ENCODE results near the gene DMD. TPM values are rescaled to one million over a fixed set of nuclear protein-coding genes. Genes with fewer than 3 reads are reported as not detected.

DMD gene
- total and polyA plus RNA-seq, 2 experiments from 2014 or later, result 1.5 to 2.0 TPM

DNA sequence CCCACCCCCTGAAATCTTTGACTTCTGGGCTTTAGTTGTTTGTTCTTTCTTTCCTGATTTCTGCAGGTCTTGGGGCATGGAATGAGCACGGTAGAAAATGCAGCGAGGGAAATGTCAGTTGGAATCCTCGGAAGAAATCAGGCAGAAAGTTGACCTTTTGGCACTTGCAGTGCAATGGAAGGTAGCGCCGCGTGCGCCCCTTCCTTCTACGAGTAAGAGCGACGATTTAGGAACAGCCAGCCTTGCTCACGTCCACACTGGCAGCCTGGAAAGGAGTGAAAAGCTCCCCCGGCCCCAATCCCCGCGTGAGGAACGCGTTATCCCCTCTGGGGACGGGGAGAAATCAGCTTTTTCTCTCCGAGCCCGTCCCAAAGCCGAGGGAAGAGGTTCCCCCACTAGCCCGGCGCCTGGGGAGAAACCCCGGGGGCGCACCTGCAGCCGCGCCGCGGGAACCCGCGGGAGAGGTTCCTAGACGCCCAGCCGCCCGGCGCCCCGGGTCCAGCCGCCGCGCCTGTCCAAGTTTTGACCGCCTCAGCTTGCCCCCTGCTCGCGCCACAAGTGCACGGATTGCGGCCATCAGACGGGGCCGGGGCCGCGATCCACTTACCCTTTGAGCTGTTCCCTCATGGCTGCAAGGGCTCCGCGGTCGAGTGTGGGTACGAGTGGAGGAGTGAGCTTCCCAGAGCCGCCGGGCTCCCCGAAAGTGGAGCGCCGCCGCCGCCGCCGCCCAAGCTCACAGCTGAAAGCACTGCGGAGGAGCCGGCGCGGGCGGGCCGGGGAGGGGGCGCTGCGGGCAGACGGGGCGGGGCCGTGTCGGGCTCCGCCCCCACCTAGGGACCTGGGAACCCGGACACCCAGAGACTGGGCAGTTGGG is 1944.9 kb downstream of the DMD start:
- Histone ChIP-seq H3F3A (ENCODE audit: insufficient read depth) (no peaks in the 10 kb centered on the region), H3K9me3 (ENCODE audit: low read depth) (no peaks in the 10 kb centered on the region), H3K4me1 (ENCODE audit: insufficient read depth) (no peaks in the 10 kb centered on the region), H3K9ac (peak overlapping the region; percentile 44), H4K20me1 (ENCODE audit: insufficient read depth) (no peaks in the 10 kb centered on the region), H3K36me3 (ENCODE audit: low read depth) (no peaks in the 10 kb centered on the region), H3K9me2 (ENCODE audit: insufficient read depth) (no peaks in the 10 kb centered on the region), H3K4me3 (peak overlapping the region; percentile 73), H3K4me2 (ENCODE audit: unreplicated experiment) (peak overlapping the region; percentile 71), H3K27ac (no peak overlapping the region), H3K27me3 (replicated peaks; ENCODE audit: insufficient read depth) (no peaks in the 10 kb centered on the region), H3K79me2 (ENCODE audit: insufficient read depth) (no peaks in the 10 kb centered on the region), H2AFZ (peak overlapping the region; percentile 82)
- peak; percentile 44 for DNase-seq
- TF ChIP-seq EZH2 (IDR thresholded peaks at IDR 0.05; ENCODE audit: insufficient read depth, poor library complexity, severe bottlenecking), result no peak
- no peak for TF ChIP-seq EZH2phosphoT487 (IDR thresholded peaks at IDR 0.05; ENCODE audit: insufficient read depth, low read depth)
- in situ Hi-C loops (cut with MboI), result no loop called here
- WGBS, 2 experiments (ENCODE audit: low coverage in 1 of 2, low lambda C conversion rate in 2 of 2, missing lambda C conversion rate in 2 of 2), result 1 to 2% methylated on average over 25 to 37 of the region's 74 CpGs

- Histone ChIP-seq H3K27me3 (replicated peaks; ENCODE audit: insufficient read depth) (no peaks in the 10 kb centered on the region), H2AFZ (no peak overlapping the region), H3F3A (ENCODE audit: insufficient read depth) (no peaks in the 10 kb centered on the region), H3K4me2 (ENCODE audit: unreplicated experiment) (no peak overlapping the region), H3K79me2 (ENCODE audit: insufficient read depth) (no peaks in the 10 kb centered on the region), H4K20me1 (ENCODE audit: insufficient read depth) (no peaks in the 10 kb centered on the region), H3K4me1 (ENCODE audit: insufficient read depth) (no peaks in the 10 kb centered on the region), H3K27ac (no peak overlapping the region), H3K36me3 (ENCODE audit: low read depth) (no peaks in the 10 kb centered on the region), H3K9ac (no peak overlapping the region), H3K9me3 (ENCODE audit: low read depth) (no peaks in the 10 kb centered on the region), H3K4me3 (no peak overlapping the region), H3K9me2 (ENCODE audit: insufficient read depth) (no peaks in the 10 kb centered on the region)
- TF ChIP-seq EZH2phosphoT487 (IDR thresholded peaks at IDR 0.05; ENCODE audit: insufficient read depth, low read depth) (no peak), EZH2 (IDR thresholded peaks at IDR 0.05; ENCODE audit: insufficient read depth, poor library complexity, severe bottlenecking) (no peak)
- DNase-seq, result no peak
- WGBS, 2 experiments (ENCODE audit: low coverage in 1 of 2, low lambda C conversion rate in 2 of 2, missing lambda C conversion rate in 2 of 2), result 24 to 42% methylated on average over 3 to 7 of the region's 7 CpGs
- in situ Hi-C loops (cut with MboI), result no loop called here
These were observed 1946.0 kb downstream of the DMD start for GRCh38 chrX:31265383-31265782.

DNA sequence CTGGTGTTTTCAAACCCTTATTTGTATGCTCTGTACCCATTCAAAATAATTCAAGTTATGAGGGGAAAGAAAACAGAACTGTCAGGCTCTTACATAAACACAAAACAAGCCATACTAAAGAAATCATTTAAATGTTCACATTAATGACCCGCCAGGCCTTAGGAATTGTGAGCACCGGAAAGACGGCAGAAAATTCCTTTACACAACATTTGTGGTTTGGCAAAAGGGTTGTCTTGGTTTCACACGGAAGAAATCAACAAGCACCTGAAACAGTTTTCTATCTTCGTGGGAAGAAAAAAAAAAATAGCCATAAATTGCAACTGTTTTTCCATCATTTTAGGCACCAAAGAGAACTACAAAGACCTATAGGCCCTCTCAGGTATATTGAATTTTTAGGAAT is 1951.0 kb downstream of the DMD start:
- no peaks in the 10 kb centered on the region for H3K27me3 ChIP-seq (replicated peaks; ENCODE audit: insufficient read depth)
- no peak for TF ChIP-seq EZH2phosphoT487 (IDR thresholded peaks at IDR 0.05; ENCODE audit: insufficient read depth, low read depth)
- TF ChIP-seq EZH2 (IDR thresholded peaks at IDR 0.05; ENCODE audit: insufficient read depth, poor library complexity, severe bottlenecking), result no peak
- H3F3A ChIP-seq (ENCODE audit: insufficient read depth), result no peaks in the 10 kb centered on the region
- H3K9ac ChIP-seq, result no peak overlapping the region
- H3K4me2 ChIP-seq (ENCODE audit: unreplicated experiment), result no peak overlapping the region
- H3K9me3 ChIP-seq (ENCODE audit: low read depth), result no peaks in the 10 kb centered on the region
- no peaks in the 10 kb centered on the region for H3K9me2 ChIP-seq (ENCODE audit: insufficient read depth)
- WGBS, 2 experiments (ENCODE audit: low coverage in 1 of 2, low lambda C conversion rate in 2 of 2, missing lambda C conversion rate in 2 of 2), result 85 to 86% methylated on average over 5 of the region's 5 CpGs
- in situ Hi-C loops (cut with MboI), result no loop called here
- no peak overlapping the region for H3K4me3 ChIP-seq
- no peaks in the 10 kb centered on the region for H4K20me1 ChIP-seq (ENCODE audit: insufficient read depth)
- no peak for DNase-seq
- H2AFZ ChIP-seq, result no peak overlapping the region
- H3K4me1 ChIP-seq (ENCODE audit: insufficient read depth), result no peaks in the 10 kb centered on the region
- H3K27ac ChIP-seq, result no peak overlapping the region
- H3K36me3 ChIP-seq (ENCODE audit: low read depth), result no peaks in the 10 kb centered on the region
- no peaks in the 10 kb centered on the region for H3K79me2 ChIP-seq (ENCODE audit: insufficient read depth)

DNA sequence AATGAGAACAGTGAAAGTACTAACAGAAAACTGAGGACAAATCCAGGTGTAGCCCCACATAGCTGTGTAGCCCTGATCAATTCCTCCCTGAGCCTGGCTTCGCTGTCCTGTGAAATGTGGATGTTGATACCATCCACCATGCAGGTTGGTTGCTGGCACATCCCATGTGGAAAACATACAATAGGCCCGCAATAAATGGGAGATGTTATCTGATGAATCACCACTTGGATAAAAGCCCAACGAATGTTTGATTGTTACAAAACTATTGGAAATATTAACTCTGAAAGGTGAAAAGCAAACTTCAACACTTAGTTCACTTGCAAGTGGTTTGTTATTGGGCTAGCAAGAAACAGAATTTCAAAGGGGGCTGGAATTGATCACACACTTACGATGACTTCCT is 1953.2 kb downstream of the DMD start:
- Histone ChIP-seq H3K4me1 (ENCODE audit: insufficient read depth) (no peaks in the 10 kb centered on the region), H3K9me2 (ENCODE audit: insufficient read depth) (no peaks in the 10 kb centered on the region), H3K4me2 (ENCODE audit: unreplicated experiment) (no peak overlapping the region), H3K4me3 (no peak overlapping the region), H3K9ac (no peak overlapping the region), H3K27ac (no peak overlapping the region), H3F3A (ENCODE audit: insufficient read depth) (no peaks in the 10 kb centered on the region), H4K20me1 (ENCODE audit: insufficient read depth) (no peaks in the 10 kb centered on the region), H3K36me3 (ENCODE audit: low read depth) (no peaks in the 10 kb centered on the region), H3K27me3 (replicated peaks; ENCODE audit: insufficient read depth) (no peaks in the 10 kb centered on the region), H3K79me2 (ENCODE audit: insufficient read depth) (no peaks in the 10 kb centered on the region), H3K9me3 (ENCODE audit: low read depth) (no peaks in the 10 kb centered on the region), H2AFZ (no peak overlapping the region)
- 79 to 84% methylated on average over 4 of the region's 4 CpGs for WGBS, 2 experiments (ENCODE audit: low coverage in 1 of 2, low lambda C conversion rate in 2 of 2, missing lambda C conversion rate in 2 of 2)
- no peak for DNase-seq
- in situ Hi-C loops (cut with MboI), result no loop called here
- no peak for TF ChIP-seq EZH2 (IDR thresholded peaks at IDR 0.05; ENCODE audit: insufficient read depth, poor library complexity, severe bottlenecking)
- TF ChIP-seq EZH2phosphoT487 (IDR thresholded peaks at IDR 0.05; ENCODE audit: insufficient read depth, low read depth), result no peak

Data from GM23248 (cell line).